ENCODE measurements around the gene SLC4A7.

DNA sequence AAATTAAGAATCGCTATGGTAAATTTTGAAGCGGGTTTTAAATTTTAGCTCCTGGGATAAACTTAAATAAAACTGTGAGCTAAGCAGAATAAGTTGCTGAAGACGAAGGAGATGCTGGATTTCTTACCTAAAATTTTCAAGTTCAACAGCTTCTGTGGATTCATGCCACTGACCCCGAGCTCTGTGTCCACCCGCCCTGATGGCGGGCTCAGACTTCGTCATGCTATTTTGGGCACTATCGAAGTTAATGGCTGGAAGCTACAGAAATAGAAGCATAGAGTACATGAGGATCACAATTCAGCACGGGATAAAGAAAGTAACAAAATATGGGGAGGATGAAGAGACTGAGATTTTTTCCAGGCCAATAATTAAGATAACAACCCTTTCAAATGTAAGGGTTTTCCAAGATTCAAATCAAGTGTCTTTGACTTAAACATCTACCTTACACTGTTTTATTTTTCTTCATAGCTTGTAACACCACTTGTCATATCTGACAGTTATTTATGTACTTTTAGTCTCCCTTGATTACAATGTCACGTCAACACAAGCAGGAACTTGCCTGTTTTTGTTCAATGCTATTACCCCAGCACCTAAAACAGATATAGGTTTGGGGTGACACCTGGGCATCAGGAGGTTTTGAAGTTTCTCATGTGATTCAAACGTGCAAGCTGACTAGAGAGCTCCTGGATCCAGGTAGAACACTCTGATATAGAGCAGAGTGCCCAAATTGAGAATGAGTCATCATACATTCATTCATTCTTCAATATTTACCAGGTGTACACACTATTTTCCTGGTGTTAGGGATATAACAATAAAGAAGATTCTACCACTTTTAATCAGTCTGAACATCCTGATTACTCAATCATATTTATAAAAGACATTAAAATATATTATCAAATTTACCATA lies 138.0 kb downstream of the SLC4A7 start:
- no peak for TF ChIP-seq EED (IDR thresholded peaks at IDR 0.05; ENCODE audit: low read depth)
- TF ChIP-seq EZH2 (IDR thresholded peaks at IDR 0.05; ENCODE audit: borderline replicate concordance, control insufficient read depth, low read depth, low read length): no peak
- TF ChIP-seq BHLHE40 (IDR thresholded peaks at IDR 0.05; ENCODE audit: borderline replicate concordance in 1 of 2, low read depth in 2 of 2, low read length in 1 of 2): no peak
- TF ChIP-seq CHD1 (IDR thresholded peaks at IDR 0.05; ENCODE audit: low read depth, low read length): no peak
- TF ChIP-seq, protein P1, sequence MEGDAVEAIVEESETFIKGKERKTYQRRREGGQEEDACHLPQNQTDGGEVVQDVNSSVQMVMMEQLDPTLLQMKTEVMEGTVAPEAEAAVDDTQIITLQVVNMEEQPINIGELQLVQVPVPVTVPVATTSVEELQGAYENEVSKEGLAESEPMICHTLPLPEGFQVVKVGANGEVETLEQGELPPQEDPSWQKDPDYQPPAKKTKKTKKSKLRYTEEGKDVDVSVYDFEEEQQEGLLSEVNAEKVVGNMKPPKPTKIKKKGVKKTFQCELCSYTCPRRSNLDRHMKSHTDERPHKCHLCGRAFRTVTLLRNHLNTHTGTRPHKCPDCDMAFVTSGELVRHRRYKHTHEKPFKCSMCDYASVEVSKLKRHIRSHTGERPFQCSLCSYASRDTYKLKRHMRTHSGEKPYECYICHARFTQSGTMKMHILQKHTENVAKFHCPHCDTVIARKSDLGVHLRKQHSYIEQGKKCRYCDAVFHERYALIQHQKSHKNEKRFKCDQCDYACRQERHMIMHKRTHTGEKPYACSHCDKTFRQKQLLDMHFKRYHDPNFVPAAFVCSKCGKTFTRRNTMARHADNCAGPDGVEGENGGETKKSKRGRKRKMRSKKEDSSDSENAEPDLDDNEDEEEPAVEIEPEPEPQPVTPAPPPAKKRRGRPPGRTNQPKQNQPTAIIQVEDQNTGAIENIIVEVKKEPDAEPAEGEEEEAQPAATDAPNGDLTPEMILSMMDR (IDR thresholded peaks at IDR 0.05 in 2 of 3, conservative IDR thresholded peaks at IDR 0.05 in 1 of 3; ENCODE audit: control insufficient read depth in 2 of 3, extremely low read depth in 1 of 3, insufficient read depth in 1 of 3, low read depth in 3 of 3, low read length in 3 of 3): no peak
- no peak for TF ChIP-seq SREBF2 (IDR thresholded peaks at IDR 0.05; ENCODE audit: low read length)
- TF ChIP-seq, protein P2, sequence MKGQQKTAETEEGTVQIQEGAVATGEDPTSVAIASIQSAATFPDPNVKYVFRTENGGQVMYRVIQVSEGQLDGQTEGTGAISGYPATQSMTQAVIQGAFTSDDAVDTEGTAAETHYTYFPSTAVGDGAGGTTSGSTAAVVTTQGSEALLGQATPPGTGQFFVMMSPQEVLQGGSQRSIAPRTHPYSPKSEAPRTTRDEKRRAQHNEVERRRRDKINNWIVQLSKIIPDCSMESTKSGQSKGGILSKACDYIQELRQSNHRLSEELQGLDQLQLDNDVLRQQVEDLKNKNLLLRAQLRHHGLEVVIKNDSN (IDR thresholded peaks at IDR 0.05; ENCODE audit: borderline replicate concordance, extremely low read length, insufficient read depth, low read depth, low read length): no peak
- no peak for TF ChIP-seq TCF12 (IDR thresholded peaks at IDR 0.05; ENCODE audit: low read depth, low read length)
- TF ChIP-seq POLR2AphosphoS2 (IDR thresholded peaks at IDR 0.05; ENCODE audit: low read depth, low read length): no peak
- TF ChIP-seq, protein P3, sequence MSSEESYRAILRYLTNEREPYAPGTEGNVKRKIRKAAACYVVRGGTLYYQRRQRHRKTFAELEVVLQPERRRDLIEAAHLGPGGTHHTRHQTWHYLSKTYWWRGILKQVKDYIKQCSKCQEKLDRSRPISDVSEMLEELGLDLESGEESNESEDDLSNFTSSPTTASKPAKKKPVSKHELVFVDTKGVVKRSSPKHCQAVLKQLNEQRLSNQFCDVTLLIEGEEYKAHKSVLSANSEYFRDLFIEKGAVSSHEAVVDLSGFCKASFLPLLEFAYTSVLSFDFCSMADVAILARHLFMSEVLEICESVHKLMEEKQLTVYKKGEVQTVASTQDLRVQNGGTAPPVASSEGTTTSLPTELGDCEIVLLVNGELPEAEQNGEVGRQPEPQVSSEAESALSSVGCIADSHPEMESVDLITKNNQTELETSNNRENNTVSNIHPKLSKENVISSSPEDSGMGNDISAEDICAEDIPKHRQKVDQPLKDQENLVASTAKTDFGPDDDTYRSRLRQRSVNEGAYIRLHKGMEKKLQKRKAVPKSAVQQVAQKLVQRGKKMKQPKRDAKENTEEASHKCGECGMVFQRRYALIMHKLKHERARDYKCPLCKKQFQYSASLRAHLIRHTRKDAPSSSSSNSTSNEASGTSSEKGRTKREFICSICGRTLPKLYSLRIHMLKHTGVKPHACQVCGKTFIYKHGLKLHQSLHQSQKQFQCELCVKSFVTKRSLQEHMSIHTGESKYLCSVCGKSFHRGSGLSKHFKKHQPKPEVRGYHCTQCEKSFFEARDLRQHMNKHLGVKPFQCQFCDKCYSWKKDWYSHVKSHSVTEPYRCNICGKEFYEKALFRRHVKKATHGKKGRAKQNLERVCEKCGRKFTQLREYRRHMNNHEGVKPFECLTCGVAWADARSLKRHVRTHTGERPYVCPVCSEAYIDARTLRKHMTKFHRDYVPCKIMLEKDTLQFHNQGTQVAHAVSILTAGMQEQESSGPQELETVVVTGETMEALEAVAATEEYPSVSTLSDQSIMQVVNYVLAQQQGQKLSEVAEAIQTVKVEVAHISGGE (CRISPR knock-in tag; IDR thresholded peaks at IDR 0.05): no peak

Measured in GM12878 (cell line).